ENCODE data around the gene PPP6R1.

GRCh38 chr19:55279340-55279739 lies 20.5 kb upstream of the PPP6R1 start:
- TF ChIP-seq POLR2A (IDR thresholded peaks at IDR 0.05) (no peak), CTCF (IDR thresholded peaks at IDR 0.05 in 8 of 11, conservative IDR thresholded peaks at IDR 0.05 in 3 of 11) (no peak)

Data from spleen (tissue), 7 donors.